ENCODE measurements around the gene FOXI1.
"Not testable (repeated sequence)": the region's sequence is repeated elsewhere in the genome, so short reads cannot be mapped to it uniquely, and the experiment has no call there.

FOXI1 gene

DNA sequence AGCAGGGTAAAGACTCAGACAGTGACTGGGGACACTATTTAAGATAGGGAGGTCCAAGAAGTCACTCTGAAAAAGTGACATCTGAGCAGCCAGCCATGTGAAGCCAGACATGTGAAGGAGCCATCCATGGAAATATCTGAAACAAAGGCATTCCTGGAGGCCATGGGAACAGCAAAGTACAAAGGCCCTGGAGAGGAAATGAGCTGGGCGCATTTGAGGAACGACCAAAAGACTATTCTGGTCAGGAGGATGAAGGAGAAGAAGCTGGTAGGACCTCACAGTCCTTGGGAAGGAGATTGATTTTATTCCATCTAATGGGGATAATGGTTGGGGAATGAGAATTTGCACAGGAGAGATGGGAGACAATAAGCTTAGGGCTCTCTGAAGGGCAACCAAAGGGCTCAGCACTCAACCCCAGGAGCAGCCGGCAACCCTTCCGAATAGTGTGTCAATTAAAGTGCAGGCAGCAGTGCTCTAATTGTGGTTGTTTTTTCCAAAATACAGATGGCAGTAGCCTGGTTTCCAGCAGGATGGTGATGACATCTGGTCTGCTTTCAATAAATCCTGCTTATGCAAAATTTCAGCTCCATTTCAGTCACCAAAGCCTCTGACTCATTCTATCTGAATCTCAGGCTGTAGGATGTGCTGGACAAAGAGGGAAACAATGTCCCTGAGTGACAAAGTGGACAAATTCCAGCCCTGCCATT lies 26.7 kb downstream of the FOXI1 start:
- DNase-seq, result no peak

DNA sequence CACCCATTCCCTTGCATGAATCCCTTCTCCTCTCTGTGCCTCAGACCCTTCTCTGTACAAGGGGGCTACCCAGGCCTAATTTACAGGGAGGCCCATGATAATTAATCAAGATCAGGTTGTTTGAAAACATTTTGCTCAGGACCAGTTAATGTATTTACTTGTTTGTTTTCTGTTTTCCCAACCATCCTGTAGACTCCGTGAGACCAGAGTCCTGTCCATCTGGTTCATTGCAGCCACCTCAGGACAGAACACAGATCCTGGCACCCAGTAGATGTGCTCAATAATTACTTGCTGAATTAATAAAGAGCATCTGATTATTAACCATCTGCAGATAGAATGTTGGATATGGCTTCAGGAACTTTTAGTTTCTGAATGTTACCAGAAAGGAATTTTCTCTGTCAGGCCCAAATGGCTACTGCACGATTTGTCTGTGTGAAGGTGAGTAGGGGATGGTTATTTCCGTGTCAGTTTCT lies 27.3 kb downstream of the FOXI1 start:
- no peak for DNase-seq

DNA sequence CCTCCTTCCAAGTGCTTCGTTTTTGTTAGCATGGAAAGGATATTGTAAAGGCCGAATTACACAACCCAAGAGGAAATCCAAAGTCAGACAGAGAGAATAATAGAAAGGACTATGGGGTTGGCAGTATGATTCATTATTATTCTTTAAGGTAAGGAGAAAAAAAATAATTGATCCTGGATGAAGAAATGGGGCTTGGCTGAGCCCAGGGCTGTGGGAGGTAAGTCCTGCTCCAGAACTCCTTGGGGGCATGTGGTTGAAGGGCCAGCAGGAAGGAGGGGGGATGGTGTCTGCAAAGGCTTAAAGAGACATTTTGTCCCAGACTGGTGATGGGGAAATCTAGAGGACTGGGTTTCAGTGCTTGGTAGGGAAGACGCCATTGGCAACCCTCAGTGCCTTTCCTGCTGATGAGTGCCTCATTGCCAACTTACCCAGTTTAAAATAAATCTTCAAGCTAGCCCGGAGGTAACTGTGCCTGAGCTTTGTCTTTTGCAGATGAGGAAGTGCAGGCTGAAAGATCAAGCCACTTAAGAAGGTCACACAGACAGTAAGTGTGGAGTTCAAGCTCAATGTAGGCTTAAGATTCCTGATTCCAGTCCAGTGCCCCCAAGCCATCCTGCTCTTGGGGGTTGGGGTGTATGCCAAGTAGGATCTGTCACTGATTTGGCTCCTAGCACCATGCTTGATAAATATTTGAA lies 30.2 kb downstream of the FOXI1 start:
- DNase-seq, result no peak

DNA sequence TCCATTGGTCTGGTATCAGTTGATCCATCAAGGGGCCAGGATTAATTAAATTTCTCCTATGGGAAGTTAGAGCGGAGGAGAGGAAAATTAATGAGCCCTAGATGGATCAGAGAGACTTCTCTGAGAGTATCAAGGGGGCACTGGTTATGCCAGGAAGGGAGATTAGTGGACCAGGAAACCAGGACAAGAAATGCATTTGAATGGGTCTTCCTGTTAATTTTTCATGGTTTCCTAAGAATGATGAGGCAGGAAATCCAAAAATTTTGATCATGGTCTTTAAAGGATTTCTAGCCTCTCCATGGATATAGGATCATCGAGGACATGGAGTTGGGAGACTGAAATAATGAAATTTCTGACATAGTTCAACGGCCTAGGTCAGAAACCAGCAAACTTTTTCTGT lies 30.8 kb downstream of the FOXI1 start:
- DNase-seq, result no peak

DNA sequence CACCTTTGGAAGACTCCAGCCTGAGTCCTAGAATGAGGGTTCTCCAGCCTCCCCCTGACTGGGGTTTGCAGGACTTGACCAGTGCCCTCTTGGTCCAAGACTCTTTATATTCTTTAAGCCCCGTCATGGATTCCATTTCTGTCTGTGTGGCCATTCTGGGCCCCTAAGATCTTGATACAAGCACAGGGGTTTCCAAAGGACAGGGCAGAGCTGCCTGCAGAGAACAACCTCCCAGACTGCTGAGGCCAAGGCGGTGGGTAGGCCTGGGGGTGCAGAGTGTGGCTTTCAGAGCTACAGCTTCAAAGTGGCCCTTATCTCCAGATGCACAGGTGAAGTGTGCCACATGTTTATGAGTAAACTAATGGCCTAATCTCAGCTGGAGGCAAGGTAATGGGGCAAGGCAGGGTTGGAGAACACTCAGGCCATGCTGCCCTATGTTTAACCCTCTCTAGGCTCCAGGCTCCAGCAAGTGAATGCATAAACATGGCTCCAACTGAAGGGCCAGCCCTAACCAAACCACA lies 32.1 kb downstream of the FOXI1 start:
- no peak for DNase-seq

DNA sequence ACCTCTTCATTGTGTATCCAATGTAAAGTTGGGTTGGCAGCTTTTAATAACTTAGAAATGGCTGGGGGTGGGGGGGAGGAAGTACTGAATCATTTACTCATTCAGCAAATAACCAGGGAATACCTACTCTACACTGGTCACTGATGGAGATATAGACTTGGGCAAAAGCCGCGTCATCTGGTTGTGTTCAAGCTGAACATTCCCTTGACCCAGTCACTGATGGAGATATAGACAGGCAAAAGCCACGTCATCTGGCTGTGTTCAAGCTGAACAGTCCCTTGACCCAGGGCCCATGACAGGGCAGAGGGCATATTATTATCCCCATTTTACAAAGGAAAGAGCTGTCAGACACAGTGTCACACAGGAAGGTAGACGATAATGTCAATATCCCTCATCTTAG lies 32.6 kb downstream of the FOXI1 start:
- no peak for DNase-seq

DNA sequence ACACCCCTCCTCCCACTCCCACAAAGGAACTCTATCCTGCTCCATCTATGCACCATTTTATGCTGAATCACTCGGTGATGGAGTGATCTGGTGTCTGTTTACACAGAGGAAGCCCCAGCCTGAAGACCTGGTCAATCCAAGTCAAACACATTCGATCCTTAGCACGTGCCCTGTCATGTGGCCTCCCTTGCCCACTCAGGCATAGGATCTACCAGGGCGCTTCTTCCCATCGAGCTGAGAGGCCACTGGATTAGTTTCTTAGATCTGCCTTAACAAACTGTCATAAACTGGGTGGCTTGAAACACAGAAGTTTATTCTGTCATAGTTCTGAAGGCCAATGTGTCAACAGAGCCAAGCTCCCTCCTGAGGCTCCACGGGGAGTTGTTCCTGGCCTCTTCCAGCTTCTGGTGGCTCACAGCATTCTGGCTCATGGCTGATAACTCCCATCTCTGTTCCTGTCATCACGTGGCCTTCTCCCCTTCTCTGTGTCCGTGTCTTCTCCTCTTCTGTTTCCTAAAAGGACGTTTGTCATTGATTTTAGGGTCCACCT lies 34.2 kb downstream of the FOXI1 start:
- no peak for DNase-seq

DNA sequence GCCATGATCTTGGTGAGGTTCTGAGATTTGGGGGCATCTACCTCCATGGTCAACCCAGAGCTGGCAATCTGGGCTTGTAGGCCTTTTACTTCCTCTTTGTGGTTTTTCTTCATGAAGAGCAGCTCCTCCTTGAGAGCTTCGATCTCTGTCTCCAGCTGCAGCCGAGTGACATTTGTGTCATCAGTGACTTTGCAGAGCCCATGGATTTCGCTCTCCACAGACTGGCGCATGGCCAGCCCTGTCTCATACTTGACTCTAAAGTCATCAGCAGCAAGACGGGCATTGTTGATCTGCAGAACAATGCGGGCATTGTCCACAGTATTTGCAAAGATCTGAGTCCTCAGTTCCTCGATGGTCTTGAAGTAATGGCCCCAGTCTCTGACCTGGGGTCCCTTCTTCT lies 35.5 kb downstream of the FOXI1 start:
- not testable (repeated sequence) for DNase-seq

DNA sequence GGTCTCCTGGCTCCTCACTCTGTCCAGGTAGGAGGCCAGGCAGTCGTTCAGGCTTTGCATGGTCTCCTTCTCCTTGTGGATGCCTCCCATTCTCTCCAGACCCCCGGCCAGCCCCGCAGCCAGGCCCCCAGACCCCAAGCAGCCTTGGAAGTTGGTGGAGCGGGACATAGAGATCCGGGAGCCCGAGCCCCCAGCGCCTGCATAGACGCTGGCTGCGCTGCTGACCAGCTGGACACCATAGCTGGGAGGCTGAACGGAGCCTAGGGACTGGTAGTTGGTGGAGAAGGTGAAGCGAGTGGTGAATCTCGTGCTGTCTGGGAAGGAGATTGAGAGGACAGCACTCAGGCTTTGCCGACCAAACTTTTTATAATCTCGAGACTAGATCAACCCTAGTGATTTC lies 35.9 kb downstream of the FOXI1 start:
- no peak for DNase-seq

DNA sequence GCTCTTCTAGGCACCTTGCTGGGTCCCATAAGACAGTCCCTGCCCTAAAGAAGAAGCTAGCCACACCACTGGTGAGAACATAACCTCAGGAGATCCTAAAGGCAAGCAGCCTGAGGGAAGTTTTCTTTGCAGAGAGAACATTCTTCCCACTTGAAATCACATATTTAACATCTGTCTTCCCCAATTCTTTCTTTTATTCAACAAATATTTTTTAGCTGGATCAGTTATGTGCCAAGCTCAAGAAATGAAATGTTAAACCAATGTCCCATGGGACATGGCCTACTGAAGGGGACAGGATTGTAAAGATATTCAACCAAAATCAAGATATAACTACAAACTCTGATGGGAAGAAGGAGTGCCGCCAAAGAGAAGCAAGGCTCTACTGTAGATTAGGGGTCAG lies 36.5 kb downstream of the FOXI1 start:
- no peak for DNase-seq

DNA sequence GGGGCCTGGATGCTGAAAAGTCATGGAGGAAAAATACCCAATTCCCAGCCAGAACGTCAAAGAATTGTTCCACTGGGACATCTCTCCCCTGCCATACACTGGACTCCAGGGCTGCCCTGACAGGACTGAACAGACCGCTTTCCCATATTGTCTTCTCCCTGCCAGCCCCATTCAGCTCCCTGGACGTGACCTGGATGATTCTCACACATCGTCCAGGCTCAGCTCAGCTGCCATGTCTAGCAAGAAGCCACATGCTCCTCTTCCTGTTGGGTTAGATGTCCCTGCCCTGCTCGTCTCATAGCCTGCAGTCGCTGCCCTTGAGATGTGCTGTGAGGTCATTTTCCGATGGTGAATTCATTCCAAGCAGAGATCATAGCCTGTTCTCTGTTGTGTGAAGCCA lies 37.4 kb downstream of the FOXI1 start:
- no peak for DNase-seq

DNA sequence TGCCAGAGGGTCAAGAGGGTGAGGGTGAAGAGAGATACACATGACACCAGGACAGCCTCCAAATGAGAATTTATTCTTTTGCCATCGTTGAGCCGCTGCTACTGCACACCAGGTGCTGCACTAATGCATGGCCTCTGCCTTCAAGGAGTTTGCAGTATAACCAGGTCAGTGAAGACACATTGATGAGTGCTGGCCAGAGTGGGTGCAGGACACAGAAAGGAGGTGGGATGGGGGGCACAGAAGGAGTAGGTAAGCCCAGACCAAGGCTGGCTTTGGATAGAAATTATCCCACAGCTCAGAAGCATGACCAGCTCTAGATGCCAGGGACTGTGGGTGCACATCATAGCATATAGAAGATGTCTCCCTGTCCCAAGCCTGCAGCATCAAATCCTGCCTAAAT lies 38.0 kb downstream of the FOXI1 start:
- no peak for DNase-seq

DNA sequence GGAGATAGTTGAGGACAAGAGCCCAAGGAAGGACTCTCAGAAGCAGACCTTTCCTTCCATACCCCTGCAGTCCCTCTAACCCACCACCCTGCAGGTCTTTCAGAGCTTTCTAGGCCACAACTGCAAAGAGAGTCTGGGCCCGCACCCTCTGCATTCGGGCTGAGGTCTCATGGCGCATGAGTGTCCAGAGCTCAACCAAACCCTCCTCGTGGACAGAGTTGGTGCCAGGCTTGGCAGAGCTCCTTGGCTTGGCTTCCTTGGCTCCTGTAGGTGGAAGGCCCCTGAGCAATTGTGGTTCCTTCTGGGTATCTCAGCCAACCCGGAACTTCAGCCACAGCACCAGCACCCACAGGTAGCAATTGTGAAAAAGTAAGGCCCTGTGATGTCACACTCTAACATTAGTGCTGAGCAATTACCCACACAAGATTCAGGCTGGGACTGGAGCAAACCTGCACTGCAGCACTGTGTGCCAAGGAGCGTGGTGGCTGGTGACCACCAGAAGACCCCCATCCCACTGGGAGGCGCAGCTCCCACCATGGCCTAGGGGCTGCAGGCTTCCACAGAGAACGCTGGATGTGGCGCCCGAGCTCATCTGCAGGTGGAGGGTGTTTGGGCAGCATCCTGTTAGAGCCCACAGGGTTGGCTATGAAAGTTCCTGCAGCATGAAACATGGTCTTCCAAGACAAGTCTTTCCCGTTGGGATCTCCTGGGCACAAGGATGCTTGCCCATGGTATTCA lies 38.8 kb downstream of the FOXI1 start:
- DNase-seq, result no peak

DNA sequence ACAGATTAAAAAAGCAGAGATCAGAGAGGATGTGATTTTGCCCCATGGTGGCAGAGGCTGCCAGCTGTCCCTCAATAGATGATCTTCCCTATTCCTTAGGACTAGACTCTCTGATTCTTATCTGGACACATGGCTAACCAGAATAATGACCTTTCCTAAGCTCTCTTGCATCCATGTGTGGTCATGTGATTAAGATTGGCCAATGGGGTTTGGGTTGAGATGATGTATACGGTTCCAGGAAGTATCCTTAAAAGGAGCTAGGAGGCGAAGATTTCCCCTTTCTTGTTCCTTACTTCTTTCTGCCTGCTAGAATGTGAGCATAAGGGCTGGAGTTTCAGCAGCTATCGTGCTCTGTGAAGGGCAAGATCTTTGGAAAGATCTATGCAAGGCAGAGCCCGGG lies 39.8 kb downstream of the FOXI1 start:
- no peak for DNase-seq

DNA sequence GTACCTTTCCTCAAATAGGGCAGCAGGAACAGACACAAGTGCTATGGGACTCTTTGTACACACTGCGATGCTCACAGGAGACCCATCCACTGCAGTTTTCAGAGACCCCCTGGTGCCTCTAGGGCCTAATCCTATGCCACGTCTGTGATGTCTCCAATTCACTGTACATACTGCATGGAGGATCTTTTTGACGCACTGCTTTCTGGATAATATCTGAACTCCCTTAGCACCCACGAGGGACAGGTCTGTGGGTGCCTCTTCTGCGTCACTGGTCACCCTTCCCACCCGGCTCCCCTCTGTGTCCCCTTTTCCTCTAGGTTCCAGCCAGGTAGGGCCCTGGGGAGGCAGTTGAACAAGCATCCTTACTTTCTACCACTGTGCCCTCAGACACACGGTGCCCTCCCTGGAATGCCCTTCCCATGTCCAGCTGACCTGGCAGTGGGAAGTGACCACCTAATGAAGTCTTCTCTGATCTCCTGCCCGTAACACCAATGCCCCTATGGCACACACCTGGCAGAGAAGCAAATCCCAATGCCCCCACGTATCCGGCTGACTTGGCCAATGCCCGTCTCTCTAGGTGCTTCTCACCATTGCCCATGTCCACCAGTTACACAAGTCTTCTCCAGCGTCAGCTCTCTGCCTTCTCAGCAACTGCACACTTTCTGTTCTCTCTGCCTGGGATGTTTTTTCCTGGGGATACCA lies 41.5 kb downstream of the FOXI1 start:
- no peak for DNase-seq

DNA sequence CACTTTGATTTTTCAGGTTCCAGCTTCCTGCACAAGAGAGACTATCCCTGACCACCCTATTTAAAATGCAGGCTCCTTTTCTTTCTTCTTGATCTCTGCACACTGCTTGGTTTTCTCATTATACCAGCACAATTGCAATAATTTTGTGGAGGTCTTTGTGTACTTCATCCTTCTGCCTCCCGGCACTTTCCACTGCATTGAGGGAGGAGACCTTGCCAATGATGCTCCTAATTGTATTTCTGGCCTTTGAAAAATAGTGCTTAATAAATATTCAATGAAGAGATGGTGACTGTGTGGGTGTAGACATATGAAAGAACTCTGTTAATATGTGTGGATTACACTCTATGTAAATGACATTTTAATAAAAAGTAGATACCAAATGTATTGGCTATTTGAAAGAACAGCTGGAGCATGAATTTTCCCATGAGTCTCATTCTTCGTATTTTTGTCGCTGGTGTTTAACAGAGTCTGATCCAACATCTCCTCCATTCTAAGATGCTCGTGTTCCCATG lies 42.1 kb downstream of the FOXI1 start:
- DNase-seq, result no peak

DNA sequence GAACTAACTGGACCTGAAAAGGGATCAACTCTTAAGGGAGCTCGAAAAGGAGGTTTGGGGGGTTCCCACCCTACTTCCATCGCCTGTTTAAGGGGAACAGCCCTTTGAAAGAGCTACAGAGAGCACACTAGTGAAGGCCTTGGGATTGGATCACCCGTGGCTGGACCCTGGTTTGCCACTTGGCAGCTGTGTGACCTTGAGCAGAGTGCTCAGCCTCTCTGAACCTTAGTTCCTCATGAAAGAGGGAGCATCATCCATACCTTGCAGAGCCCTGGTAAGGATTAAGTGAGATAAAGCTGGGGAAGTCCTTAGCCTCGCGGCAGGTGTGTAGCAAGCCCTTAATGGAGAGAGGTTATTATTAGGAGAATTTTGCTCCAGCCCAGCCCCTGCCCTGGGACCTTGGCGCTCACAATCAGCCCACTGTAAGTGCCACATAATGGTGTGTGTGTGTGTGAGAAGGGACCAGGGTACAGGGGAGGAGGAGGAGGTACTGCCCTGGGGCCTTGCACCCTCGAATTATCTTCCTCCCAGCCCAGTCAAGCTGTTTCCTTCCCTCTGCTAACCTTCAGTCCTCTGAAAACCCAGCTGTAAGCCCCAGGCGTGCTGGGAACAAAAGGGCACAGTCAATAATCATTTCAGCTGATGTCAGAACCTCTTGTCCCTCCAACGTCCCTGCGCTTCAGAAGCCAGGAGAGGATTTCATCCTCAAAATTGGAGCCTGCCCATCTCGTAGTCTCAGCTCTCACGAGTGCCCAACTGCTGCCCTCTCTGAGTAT lies 42.9 kb downstream of the FOXI1 start:
- no peak for DNase-seq

DNA sequence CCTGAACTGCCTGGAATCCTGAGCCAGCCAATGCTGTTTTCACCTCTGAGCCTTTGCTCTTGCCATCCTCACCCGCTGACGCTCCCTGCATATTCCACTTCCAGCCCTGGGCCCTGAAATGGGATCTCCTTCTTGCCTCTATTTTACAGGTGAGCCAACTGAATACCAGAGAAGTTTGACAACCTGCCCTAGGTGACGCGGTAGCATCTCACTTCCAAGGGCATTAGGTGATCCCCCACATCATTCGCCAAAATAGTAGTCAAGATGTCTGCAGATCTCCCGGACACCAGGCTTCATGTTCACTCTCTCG lies 43.5 kb downstream of the FOXI1 start:
- DNase-seq, result no peak

DNA sequence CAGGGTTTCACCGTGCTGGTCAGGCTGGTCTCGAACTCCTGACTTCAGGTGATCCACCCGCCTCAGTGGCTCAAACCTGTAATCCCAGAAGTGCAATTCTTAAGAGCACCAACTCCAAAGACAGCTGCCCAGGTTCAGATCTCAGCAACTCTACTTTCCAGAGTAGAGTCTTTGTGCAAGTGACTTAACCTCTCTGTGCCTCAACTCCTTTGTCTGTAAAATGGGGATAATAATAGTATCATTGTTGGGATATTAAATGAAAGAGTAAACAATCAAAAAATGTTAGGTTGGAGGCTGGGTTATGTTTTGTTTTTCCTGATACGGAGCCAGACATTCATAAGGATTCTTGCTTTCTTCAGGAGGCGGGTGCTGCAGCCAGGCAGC lies 45.0 kb downstream of the FOXI1 start:
- no peak for DNase-seq

DNA sequence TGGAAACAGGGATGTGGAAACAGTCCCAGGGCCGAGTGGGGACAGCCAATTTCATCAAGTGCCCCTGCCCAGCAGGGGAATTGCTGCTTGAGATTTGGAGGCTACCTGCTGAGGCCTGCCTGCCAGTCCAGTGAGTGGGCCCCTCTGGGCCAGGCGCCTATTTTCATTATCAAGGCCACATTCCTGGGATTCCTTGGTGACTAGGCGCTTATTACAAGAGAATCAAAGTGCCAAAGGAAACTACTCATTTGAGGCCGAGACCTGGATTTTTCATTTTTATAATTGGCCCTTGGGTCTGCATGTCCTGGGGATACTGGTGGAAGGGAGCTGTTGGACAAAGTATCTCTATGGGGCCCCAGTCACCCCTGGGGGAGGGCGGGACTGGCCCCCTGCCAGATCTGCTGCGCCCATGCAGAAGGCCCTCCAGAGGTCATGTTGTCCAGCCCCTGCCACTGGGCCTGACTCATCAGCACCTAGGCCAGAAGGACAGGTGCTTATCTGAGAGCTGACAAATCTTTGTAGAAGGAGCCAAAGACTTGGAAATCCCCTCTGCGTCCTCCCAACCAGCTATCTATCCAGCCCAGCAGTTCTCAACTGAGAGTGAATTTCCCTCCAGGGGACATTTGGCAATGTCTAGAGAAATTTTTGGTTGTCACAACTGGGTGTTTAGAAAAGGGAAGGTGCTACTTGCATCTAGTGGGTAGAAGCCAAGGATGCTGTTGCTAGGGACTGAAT lies 45.6 kb downstream of the FOXI1 start:
- DNase-seq, result no peak

DNA sequence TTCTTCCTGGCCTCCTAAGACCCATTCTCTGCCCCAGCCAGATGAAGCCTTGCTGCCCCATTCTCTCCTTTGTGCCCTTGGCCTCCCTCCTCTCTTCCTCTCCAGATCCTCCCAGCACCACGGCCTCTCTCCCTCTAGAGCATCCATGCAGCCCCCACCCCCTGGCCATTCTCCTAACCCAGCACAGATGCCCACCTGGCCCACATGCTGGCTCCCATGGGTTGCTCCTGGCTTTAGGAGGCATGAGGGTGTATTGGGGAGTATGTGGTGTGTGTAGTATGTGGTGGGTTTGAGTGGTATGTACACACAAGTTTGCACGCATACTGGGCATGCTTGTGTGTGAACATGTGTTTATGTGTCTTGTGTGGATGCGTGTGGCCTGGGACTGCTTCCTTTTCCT lies 47.1 kb downstream of the FOXI1 start:
- no peak for DNase-seq

Data from NCI-H1092 treated with DMSO at 0.1 percent for 48 hours (cell line).